ENCODE data around the gene ZFPM1.

Gene ZFPM1

GRCh38 chr16:88560714-88561484 lies 107.8 kb downstream of the ZFPM1 start:
- no peak for DNase-seq (ENCODE audit: low read depth in 3 of 3)

GRCh38 chr16:88561485-88562359 lies 108.6 kb downstream of the ZFPM1 start:
- peak; percentile 22 to 31 (median 28) for DNase-seq (ENCODE audit: low read depth in 3 of 3)

DNA sequence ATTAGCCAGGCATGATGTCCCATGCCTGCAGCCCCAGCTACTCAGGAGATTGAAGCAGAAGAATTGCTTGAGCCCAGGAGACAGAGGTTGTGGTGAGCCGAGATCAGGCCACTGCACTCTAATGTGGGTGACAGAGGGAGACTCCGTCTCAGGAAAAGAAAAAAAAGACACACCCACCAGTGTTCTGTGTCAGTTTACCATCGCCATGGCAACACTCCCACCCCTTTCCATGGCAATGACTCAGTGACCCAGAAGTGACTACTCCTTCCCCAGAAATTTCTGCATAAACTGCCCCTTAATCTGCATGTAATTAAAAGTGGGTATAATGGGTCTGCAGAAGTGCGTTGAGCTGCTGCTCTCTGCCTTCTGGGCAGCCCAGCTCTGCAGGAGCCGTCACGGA lies 113.1 kb downstream of the ZFPM1 start:
- DNase-seq (ENCODE audit: low read depth in 3 of 3), result peak; percentile 23

DNA sequence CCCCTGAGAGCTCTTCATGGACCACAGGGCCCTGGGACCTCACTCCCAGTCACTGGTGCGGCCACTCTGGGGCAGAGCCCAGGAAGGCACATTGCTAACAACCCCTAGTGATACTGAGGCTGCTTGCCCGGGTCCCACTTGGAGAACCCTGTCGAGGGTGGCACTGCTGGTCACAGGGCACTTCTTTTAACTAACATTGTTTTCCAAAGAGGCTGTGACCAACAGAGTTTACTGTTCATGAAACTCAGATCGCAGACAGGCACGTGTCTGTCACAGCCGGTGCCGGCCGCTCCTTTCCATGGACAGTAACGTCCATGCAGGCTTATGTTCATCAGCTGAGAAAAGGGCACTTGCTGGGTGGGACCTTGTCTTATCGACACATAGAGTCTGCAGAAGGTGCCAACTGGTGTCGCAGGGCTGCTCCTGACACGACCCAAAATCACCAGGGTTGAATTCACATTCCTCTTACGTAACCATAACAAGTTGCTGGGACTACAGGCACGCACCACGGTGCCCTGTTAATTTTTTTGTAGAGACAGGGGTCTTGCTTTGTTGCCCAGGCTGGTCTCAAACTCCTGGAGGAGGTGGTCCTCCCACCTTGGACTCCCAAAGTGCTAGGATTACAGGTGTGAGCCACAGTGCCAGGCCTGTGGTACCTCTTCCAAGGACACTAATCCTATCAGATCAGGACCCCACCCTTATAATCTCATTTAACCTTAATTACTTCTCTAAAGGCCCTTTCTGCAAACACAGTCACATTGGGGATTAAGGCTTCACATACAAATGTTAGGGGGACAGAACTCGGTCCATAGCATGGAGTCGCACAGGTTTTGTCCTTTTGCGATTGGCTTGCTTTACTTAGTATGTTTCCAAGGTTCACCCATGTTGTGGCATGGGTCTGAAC lies 115.9 kb downstream of the ZFPM1 start:
- no peak for DNase-seq (ENCODE audit: low read depth in 3 of 3)

GRCh38 chr16:88569614-88569984 lies 116.5 kb downstream of the ZFPM1 start:
- DNase-seq (ENCODE audit: low read depth in 3 of 3), result no peak

- DNase-seq (ENCODE audit: low read depth in 3 of 3), result peak; percentile 97
Observed at GRCh38 chr16:88569985-88570690, 117.1 kb downstream of the ZFPM1 start, which contains the start of gene ZC3H18. Gene ZC3H18 (plus strand): TSS chr16:88570403. CDS start chr16:88577124, 6,721 bp downstream.

GRCh38 chr16:88570691-88571092 lies 117.6 kb downstream of the ZFPM1 start:
- DNase-seq (ENCODE audit: low read depth in 3 of 3), result peak; percentile 27 to 39 (median 31)

GRCh38 chr16:88575251-88575650 lies 122.2 kb downstream of the ZFPM1 start:
- DNase-seq (ENCODE audit: low read depth in 3 of 3), result no peak

- DNase-seq (ENCODE audit: low read depth in 3 of 3), result no peak
Observed at GRCh38 chr16:88576307-88576706, 123.2 kb downstream of the ZFPM1 start.

DNA sequence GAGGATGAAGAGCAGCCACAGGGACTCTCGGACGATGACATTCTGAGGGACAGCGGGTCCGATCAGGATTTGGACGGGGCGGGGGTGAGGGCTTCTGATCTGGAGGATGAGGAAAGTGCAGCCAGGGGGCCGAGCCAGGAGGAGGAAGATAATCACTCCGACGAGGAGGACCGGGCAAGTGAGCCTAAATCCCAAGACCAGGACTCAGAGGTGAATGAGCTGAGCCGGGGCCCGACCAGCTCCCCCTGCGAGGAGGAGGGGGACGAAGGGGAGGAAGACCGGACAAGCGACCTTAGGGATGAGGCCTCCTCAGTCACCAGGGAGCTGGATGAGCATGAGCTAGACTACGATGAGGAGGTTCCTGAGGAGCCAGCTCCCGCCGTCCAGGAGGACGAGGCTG lies 124.1 kb downstream of the ZFPM1 start:
- DNase-seq (ENCODE audit: low read depth in 3 of 3), result no peak

GRCh38 chr16:88578446-88579313 lies 125.6 kb downstream of the ZFPM1 start:
- DNase-seq (ENCODE audit: low read depth in 3 of 3), result no peak

DNA sequence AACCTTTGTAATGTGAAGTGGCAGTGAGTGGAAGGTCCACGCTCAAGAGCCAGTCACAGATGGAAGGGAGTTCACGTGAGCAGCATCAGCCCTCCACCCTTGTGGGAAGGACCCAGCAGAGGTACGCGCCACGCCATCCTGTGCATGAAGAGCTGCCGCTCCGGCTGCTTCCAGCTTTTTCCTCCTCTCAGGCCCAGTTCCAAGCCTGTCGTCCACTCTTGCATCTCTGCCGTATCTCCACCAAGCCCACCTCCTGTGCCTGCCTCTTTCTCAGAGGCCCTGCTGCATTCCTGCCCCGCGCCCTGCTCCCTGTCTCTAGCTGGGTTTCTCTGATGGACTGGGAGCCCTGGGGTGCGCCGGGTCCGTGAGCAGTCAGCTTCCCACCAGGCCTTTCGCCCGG lies 127.3 kb downstream of the ZFPM1 start:
- DNase-seq (ENCODE audit: low read depth in 3 of 3), result no peak

GRCh38 chr16:88581033-88581432 lies 128.0 kb downstream of the ZFPM1 start:
- DNase-seq (ENCODE audit: low read depth in 3 of 3), result no peak

GRCh38 chr16:88582912-88583575 lies 130.0 kb downstream of the ZFPM1 start:
- no peak for DNase-seq (ENCODE audit: low read depth in 3 of 3)

DNA sequence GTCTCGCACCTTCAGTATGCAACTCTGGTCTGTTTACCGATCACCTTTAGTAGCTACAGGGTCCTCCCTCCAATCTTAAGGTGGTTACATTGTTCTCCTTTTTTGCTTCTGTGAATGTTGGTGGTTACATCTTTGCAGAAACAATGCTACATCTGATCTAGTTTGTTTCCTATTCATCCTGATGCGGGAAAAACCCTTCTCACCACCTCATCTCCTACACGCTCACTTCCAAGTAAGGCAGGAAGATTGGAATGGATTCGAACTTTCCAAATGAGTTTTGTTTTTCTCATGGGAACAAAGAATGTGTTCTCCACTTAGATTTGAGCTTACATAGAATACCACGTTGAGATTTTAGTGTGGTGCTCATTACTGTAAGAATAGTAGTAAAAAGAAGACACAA lies 131.6 kb downstream of the ZFPM1 start:
- DNase-seq (ENCODE audit: low read depth in 3 of 3), result no peak

- no peak for DNase-seq (ENCODE audit: low read depth in 3 of 3)
Observed at GRCh38 chr16:88585269-88585668, 132.2 kb downstream of the ZFPM1 start.

DNA sequence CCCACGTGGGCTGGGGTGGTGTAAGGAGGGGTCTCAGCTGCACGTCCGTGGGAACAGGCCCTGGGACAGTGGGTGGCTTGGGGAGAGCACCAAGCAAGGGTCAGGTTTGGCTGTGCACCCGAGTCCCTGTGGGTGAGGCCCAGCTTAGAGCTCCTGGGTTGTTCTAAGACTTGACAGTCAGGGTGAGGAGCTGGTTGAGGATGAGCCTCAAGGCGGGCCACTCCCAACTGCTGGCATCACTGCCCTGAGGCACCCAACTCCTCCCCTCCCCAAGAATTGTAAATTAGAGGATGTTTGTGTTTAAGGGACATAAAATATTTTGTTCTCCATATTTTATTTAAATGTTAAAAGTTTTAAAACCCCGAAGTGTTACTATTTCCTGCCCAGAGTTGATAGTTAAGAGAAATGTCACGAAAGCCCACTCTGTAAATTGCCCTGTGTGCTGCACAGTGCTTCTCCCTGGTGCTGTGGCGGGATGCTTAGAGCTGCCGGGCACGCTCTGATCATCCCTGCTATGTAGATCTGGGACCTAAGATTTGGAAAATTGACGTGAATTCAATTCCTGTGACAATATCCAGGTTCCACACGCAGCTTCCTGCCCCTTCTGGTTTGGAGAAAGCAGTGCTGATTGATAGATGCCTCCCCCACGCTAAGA lies 133.0 kb downstream of the ZFPM1 start:
- DNase-seq (ENCODE audit: low read depth in 3 of 3), result no peak
